ENCODE data around the gene ZEB1.

DNA sequence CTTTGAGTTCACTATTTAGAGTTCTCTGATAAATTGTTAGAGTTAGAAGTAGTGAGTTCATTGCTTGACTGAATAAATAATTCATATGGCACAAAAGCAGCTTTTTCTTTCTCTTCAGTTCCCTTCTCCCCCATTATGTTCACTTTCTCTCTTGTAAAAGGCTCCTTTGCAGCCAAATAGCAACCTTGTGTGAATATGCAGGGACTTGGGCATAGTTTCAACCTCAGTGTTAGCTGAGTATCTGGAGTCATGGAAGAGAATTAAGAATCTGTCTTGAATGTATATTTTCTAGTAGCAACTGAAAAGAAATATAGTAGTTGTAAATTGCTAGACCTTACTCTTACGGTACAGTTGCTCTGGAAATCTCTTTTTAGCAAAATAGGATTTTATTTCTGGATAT is 31.9 kb downstream of the ZEB1 start:
- TF ChIP-seq POLR2A (IDR thresholded peaks at IDR 0.05; ENCODE audit: low read depth, low read length): no peak
- TF ChIP-seq SPI1 (IDR thresholded peaks at IDR 0.05; ENCODE audit: borderline replicate concordance, insufficient read depth, low read depth, low read length): no peak
- TF ChIP-seq CHD2 (IDR thresholded peaks at IDR 0.05; ENCODE audit: borderline replicate concordance, low read depth, low read length): no peak
- TF ChIP-seq POLR2AphosphoS5 (IDR thresholded peaks at IDR 0.05; ENCODE audit: low read length): no peak
- no peak for TF ChIP-seq ATF7 (IDR thresholded peaks at IDR 0.05; ENCODE audit: low read depth)
- TF ChIP-seq, protein P1, sequence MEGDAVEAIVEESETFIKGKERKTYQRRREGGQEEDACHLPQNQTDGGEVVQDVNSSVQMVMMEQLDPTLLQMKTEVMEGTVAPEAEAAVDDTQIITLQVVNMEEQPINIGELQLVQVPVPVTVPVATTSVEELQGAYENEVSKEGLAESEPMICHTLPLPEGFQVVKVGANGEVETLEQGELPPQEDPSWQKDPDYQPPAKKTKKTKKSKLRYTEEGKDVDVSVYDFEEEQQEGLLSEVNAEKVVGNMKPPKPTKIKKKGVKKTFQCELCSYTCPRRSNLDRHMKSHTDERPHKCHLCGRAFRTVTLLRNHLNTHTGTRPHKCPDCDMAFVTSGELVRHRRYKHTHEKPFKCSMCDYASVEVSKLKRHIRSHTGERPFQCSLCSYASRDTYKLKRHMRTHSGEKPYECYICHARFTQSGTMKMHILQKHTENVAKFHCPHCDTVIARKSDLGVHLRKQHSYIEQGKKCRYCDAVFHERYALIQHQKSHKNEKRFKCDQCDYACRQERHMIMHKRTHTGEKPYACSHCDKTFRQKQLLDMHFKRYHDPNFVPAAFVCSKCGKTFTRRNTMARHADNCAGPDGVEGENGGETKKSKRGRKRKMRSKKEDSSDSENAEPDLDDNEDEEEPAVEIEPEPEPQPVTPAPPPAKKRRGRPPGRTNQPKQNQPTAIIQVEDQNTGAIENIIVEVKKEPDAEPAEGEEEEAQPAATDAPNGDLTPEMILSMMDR (IDR thresholded peaks at IDR 0.05 in 2 of 3, conservative IDR thresholded peaks at IDR 0.05 in 1 of 3; ENCODE audit: control insufficient read depth in 2 of 3, extremely low read depth in 1 of 3, insufficient read depth in 1 of 3, low read depth in 3 of 3, low read length in 3 of 3): no peak
- TF ChIP-seq DPF2 (IDR thresholded peaks at IDR 0.05): no peak
- no peak for TF ChIP-seq POLR2AphosphoS2 (IDR thresholded peaks at IDR 0.05; ENCODE audit: low read depth, low read length)
- TF ChIP-seq SP1 (IDR thresholded peaks at IDR 0.05; ENCODE audit: low read depth, low read length): no peak
